Measurements from ENCODE around the gene HDGFL1.

DNA sequence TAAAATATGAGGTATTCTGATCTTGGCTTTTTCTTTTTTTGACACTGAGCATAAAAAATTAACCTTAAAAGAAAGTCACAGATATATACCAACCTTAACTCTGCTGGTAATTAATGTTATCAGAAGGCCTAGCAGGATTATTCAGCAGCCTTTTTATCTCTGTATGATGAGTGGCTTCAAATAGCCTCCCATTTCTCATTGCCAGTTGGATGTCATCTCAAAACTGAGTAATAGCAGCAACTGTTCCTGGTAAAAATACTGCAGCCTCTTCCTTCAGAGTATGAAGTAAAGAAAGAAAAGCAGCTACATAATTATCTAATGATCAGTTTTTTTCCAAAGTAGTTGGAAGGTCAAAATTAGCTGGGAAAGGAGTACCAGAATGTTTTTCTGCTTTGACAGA lies 24.9 kb upstream of the HDGFL1 start:
- TF ChIP-seq, protein P1, sequence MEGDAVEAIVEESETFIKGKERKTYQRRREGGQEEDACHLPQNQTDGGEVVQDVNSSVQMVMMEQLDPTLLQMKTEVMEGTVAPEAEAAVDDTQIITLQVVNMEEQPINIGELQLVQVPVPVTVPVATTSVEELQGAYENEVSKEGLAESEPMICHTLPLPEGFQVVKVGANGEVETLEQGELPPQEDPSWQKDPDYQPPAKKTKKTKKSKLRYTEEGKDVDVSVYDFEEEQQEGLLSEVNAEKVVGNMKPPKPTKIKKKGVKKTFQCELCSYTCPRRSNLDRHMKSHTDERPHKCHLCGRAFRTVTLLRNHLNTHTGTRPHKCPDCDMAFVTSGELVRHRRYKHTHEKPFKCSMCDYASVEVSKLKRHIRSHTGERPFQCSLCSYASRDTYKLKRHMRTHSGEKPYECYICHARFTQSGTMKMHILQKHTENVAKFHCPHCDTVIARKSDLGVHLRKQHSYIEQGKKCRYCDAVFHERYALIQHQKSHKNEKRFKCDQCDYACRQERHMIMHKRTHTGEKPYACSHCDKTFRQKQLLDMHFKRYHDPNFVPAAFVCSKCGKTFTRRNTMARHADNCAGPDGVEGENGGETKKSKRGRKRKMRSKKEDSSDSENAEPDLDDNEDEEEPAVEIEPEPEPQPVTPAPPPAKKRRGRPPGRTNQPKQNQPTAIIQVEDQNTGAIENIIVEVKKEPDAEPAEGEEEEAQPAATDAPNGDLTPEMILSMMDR (IDR thresholded peaks at IDR 0.05; ENCODE audit: insufficient read depth, low read length, poor library complexity, severe bottlenecking): no peak
- TF ChIP-seq EZH2phosphoT487 (conservative IDR thresholded peaks at IDR 0.05; ENCODE audit: low read length): no peak
